Osteoblast (primary cell): ENCODE data around the gene SCG3. TPM values are rescaled to one million over a fixed set of nuclear protein-coding genes. Genes with fewer than 3 reads are reported as not detected.

ENCODE experiments used
- DNase-seq: peaks from one replicate; pipeline ENCODE4 v3.0.0; 2011; ENCODE audit warnings: low spot score, mixed read lengths; ENCODE audit not compliant: insufficient read length; ENCODE audit errors: missing footprints
- H2AFZ ChIP-seq: 2 replicates; pipeline ENCODE4 v1.6.0; 2011; ENCODE audit warnings: mild to moderate bottlenecking, low read length
- H3K27ac ChIP-seq: 2 replicates; pipeline ENCODE4 v1.5.1; 2011; ENCODE audit warnings: mild to moderate bottlenecking, low read depth, low read length, moderate library complexity
- H3K27me3 ChIP-seq: 2 replicates; pipeline ENCODE4 v1.6.0; 2012; ENCODE audit warnings: mild to moderate bottlenecking, control low read depth, inconsistent platforms, low read length, moderate library complexity; ENCODE audit not compliant: insufficient read depth
- H3K36me3 ChIP-seq: 2 replicates; pipeline ENCODE4 v1.5.1; 2011; ENCODE audit warnings: mild to moderate bottlenecking, low read length, control low read depth, moderate library complexity; ENCODE audit not compliant: insufficient read depth
- H3K4me1 ChIP-seq: 2 replicates; pipeline ENCODE4 v1.5.1; 2011; ENCODE audit warnings: mild to moderate bottlenecking, low read length, control low read depth, moderate library complexity; ENCODE audit not compliant: insufficient read depth
- H3K4me2 ChIP-seq: 2 replicates; pipeline ENCODE4 v1.6.0; 2011; ENCODE audit warnings: mild to moderate bottlenecking, low read length; ENCODE audit not compliant: insufficient read depth
- H3K4me3 ChIP-seq: fragments of 200-600 bp; sonication (generic); 3 replicates; pipeline ENCODE4 v1.5.1; 2012; ENCODE audit warnings: mild to moderate bottlenecking, low read length, inconsistent platforms; ENCODE audit not compliant: insufficient read depth
- H3K79me2 ChIP-seq: 2 replicates; pipeline ENCODE4 v1.6.0; 2012; ENCODE audit warnings: mild to moderate bottlenecking, low read length, control low read depth, inconsistent platforms; ENCODE audit not compliant: insufficient read depth
- H3K9me3 ChIP-seq: 2 replicates; pipeline ENCODE4 v1.5.1; 2011; ENCODE audit warnings: low read depth, low read length, control low read depth
- H4K20me1 ChIP-seq: 2 replicates; pipeline ENCODE4 v1.6.0; 2012; ENCODE audit warnings: mild to moderate bottlenecking, low read length, control low read depth; ENCODE audit not compliant: insufficient read depth
- CTCF ChIP-seq: IDR thresholded peaks from 2 replicates; pipeline ENCODE4 v1.5.1; 2011; ENCODE audit warnings: mild to moderate bottlenecking, low read depth, low read length, moderate library complexity; ENCODE audit errors: extremely low read depth
- total RNA-seq: library from RNA; depleted of rRNA; stranded (reverse); fragments of >200 nt; gene quantifications from 2 replicates; pipeline ENCODE4 v1.2.3, GENCODE V29; 2012

The SCG3 gene
- total RNA-seq, 1 donor, result not detected

- Histone ChIP-seq H4K20me1 (no peaks in the 10 kb centered on the region), H3K4me2 (no peak overlapping the region), H3K27ac (no peak overlapping the region), H3K79me2 (no peaks in the 10 kb centered on the region), H3K4me3 (no peak overlapping the region), H3K4me1 (peaks cover 19% of the 10 kb centered on the region), H3K27me3 (no peaks in the 10 kb centered on the region), H3K9me3 (no peaks in the 10 kb centered on the region), H2AFZ (no peak overlapping the region), H3K36me3 (no peaks in the 10 kb centered on the region)
- TF ChIP-seq CTCF, result no peak
- no peak for DNase-seq
These were observed 79.5 kb downstream of the SCG3 start for GRCh38 chr15:51760805-51761204.

DNA sequence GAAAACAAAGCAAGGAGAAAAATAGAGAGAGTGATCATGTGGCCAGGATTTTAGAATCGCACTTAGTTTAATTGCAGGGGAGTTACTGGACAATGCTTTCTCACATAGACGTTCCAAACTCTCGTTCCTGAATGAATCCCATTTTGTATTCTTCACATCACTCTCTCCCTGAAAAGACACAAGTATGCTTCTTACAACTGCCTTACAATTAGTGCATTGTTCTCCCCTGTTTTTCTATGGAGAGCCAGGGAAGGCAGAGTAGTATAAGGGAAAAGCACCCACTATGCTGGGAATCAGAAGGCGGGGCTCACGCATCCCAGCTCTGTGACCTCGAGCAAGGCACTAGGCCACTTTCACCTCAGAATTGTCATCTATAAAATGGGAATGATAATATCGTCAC is 84.4 kb downstream of the SCG3 start:
- no peak overlapping the region for H3K27ac ChIP-seq
- H3K9me3 ChIP-seq, result no peaks in the 10 kb centered on the region
- DNase-seq, result no peak
- no peak overlapping the region for H3K4me2 ChIP-seq
- no peaks in the 10 kb centered on the region for H3K79me2 ChIP-seq
- no peaks in the 10 kb centered on the region for H3K36me3 ChIP-seq
- no peaks in the 10 kb centered on the region for H3K27me3 ChIP-seq
- H3K4me3 ChIP-seq, result no peak overlapping the region
- TF ChIP-seq CTCF, result no peak
- H2AFZ ChIP-seq, result no peak overlapping the region
- no peaks in the 10 kb centered on the region for H3K4me1 ChIP-seq
- no peaks in the 10 kb centered on the region for H4K20me1 ChIP-seq

DNA sequence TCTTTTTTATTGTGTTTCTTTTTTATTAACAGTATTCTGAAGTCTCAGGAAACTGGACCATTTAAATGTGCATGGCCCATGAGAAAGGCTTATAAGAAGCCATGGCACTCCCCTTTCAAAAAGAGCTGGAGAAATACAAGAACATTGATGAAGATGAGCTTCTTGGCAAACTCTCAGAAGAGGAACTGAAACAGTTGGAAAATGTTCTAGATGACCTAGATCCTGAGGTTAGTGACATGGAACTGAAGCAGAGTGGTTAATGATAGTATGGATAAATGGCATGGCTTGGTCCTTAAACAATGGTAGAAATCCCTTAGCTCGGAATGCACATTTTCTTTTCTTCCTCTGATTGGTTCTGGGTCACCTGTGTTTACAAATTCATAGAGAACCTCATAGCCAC is 85.0 kb downstream of the SCG3 start:
- H3K36me3 ChIP-seq, result no peaks in the 10 kb centered on the region
- H3K9me3 ChIP-seq, result no peaks in the 10 kb centered on the region
- no peak overlapping the region for H3K27ac ChIP-seq
- no peaks in the 10 kb centered on the region for H3K79me2 ChIP-seq
- no peak overlapping the region for H2AFZ ChIP-seq
- H3K4me3 ChIP-seq, result no peak overlapping the region
- H3K4me1 ChIP-seq, result no peaks in the 10 kb centered on the region
- DNase-seq, result no peak
- no peaks in the 10 kb centered on the region for H3K27me3 ChIP-seq
- H3K4me2 ChIP-seq, result no peak overlapping the region
- no peaks in the 10 kb centered on the region for H4K20me1 ChIP-seq
- no peak for TF ChIP-seq CTCF

GRCh38 chr15:51768018-51768417 is 86.7 kb downstream of the SCG3 start:
- H3K4me1 ChIP-seq, result no peaks in the 10 kb centered on the region
- no peak overlapping the region for H2AFZ ChIP-seq
- no peaks in the 10 kb centered on the region for H4K20me1 ChIP-seq
- no peak for DNase-seq
- no peaks in the 10 kb centered on the region for H3K9me3 ChIP-seq
- H3K4me2 ChIP-seq, result no peak overlapping the region
- H3K36me3 ChIP-seq, result no peaks in the 10 kb centered on the region
- no peak for TF ChIP-seq CTCF
- H3K27me3 ChIP-seq, result no peaks in the 10 kb centered on the region
- no peak overlapping the region for H3K27ac ChIP-seq
- H3K79me2 ChIP-seq, result no peaks in the 10 kb centered on the region
- no peak overlapping the region for H3K4me3 ChIP-seq

Other genes starting within 250 kb of the SCG3 start
- gene DMXL2, start 58.7 kb upstream of the SCG3 start, total RNA-seq, result 37.3 and 46.0 TPM in 2 replicates
- 3.3 and 4.7 TPM in 2 replicates for gene LYSMD2, start 56.2 kb downstream of the SCG3 start, total RNA-seq
- 9.8 and 10.3 TPM in 2 replicates for gene TMOD2, start 70.1 kb downstream of the SCG3 start, total RNA-seq
- 44.5 and 49.8 TPM in 2 replicates for gene TMOD3, start 148.2 kb downstream of the SCG3 start, total RNA-seq